Uterus (tissue), 2 donors: ENCODE data around the gene NPR2.
A peak's percentile ranks its signal among the peaks of the same experiment; 100 is the strongest.

Source experiments
- POLR2A ChIP-seq, 2 donors: fragments of 450-650 bp; IDR thresholded peaks; one replicate each; pipeline ENCODE4 v1.6.1; 2016; ENCODE audit warnings: antibody characterized with exemption in 2 of 2, mild to moderate bottlenecking in 1 of 2, moderate library complexity in 1 of 2
- TF ChIP-seq, protein P1 (sequence below), 4 experiments: fragments of 200-600 bp in 2 of 4; fragments of 450-650 bp in 2 of 4; sonication (generic) in 2 of 4; IDR thresholded peaks; one replicate each; pipeline ENCODE4 v1.5.1; 2016 to 2019; ENCODE audit warnings: antibody characterized with exemption in 4 of 4, mild to moderate bottlenecking in 2 of 4, moderate library complexity in 1 of 4

DNA sequence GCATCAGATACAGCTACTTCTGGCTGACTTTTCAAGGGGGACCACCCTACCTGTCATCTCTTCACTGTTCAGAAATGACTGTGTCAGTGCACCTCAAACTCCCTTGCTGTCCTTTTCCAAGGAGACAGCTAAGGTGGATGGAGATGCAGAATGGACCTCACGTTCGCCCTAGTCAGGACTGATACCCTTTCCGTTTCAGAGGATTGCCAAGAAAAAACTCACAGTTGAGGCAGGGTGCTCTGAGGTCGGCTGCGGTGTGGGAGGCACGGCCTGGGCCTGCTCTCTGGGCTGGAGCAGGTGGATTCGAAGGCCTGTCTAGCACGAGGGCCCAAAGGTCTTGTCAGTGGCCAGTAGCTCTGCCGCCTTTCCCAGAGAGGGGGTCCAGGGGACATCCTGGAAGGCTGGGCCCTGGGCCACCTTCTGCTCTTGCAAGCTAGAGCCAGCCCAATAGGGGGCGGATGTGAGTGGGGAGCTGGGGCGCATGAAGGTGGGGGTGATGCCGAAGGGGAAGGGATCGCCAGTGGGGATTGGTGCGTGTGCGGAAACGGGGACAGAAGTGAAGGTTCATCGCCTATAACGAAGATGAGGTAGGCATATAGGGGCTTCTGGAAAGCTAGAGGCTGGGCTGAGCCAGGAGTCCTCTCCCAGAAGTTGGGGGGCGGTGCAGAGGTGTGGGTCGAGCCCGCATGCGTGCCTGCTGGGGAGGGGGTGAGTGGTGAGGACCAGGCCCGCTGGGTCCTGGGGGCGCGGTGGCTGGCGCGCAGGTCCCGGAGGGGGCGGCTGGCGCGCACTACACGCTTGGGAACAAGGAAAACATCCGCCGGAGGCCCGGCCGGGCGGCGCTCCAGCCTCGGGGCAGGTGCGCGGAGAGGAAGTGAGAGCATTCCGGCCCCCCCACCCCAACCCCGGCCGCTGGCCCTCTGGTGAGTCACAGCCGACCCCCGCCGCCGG lies 34.8 kb upstream of the NPR2 start:
- TF ChIP-seq POLR2A (IDR thresholded peaks at IDR 0.05), result no peak
- TF ChIP-seq, protein P1, sequence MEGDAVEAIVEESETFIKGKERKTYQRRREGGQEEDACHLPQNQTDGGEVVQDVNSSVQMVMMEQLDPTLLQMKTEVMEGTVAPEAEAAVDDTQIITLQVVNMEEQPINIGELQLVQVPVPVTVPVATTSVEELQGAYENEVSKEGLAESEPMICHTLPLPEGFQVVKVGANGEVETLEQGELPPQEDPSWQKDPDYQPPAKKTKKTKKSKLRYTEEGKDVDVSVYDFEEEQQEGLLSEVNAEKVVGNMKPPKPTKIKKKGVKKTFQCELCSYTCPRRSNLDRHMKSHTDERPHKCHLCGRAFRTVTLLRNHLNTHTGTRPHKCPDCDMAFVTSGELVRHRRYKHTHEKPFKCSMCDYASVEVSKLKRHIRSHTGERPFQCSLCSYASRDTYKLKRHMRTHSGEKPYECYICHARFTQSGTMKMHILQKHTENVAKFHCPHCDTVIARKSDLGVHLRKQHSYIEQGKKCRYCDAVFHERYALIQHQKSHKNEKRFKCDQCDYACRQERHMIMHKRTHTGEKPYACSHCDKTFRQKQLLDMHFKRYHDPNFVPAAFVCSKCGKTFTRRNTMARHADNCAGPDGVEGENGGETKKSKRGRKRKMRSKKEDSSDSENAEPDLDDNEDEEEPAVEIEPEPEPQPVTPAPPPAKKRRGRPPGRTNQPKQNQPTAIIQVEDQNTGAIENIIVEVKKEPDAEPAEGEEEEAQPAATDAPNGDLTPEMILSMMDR (IDR thresholded peaks at IDR 0.05), result peak; percentile 28 to 69 (median 56)
